HCT116 (cell line): ENCODE data around the gene GRHL1.

Experiments
- POLR2A ChIP-seq: IDR thresholded peaks from 2 replicates; pipeline ENCODE4 v1.7.0; 2011; ENCODE audit warnings: borderline replicate concordance; ENCODE audit not compliant: insufficient read depth, insufficient read length; ENCODE audit errors: extremely low read depth
- TCF7L2 ChIP-seq: IDR thresholded peaks from 2 replicates; pipeline ENCODE4 v1.7.0; 2011; ENCODE audit warnings: borderline replicate concordance, inconsistent platforms; ENCODE audit not compliant: insufficient read depth, insufficient read length; ENCODE audit errors: extremely low read depth

- TF ChIP-seq TCF7L2 = no peak
- no peak for TF ChIP-seq POLR2A
These were observed 52.0 kb downstream of the GRHL1 start for GRCh38 chr2:10003206-10004125.
